ENCODE data around the gene YRDC.
"Not testable (repeated sequence)": the region's sequence is repeated elsewhere in the genome, so short reads cannot be mapped to it uniquely, and the experiment has no call there.

Gene YRDC

DNA sequence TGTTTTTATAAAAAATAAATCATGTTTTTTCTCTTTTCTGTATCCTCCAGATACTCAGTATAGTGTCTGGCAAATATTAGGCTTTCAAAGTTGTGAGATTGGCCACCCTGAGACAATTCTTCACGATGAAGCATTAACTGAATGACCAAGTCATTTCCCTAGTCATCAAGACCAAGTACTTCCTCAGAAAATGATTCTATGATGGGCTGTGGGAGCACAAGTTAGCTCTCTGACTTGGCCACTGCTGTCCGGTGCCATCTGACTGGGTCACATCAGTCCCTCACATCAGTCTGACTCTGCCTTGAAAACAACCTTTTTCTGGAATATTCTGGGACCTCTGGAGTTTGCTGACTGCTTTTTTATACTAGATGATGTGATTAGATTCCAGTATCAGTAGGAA lies 13.5 kb upstream of the YRDC start:
- no peak for DNase-seq

DNA sequence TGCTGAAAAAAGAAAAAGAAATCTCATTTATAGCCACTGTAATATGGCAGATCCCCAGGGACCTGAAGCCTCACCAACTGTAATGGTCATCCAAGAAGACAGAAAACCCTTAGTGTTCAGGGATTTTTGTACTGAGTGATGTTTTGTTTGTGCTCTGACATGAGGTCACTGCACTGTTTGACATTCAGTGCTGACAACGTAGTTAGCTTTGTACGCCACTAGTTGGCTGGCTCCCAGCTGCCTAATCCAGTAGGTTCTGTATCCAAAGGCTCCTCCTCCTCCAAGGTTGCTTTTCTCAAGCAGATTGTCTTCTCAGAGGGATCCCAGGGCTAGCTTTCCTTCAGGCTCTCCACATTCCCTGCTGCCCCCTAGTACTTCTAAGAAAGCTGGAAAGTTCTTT lies 9.5 kb upstream of the YRDC start:
- no peak for DNase-seq

DNA sequence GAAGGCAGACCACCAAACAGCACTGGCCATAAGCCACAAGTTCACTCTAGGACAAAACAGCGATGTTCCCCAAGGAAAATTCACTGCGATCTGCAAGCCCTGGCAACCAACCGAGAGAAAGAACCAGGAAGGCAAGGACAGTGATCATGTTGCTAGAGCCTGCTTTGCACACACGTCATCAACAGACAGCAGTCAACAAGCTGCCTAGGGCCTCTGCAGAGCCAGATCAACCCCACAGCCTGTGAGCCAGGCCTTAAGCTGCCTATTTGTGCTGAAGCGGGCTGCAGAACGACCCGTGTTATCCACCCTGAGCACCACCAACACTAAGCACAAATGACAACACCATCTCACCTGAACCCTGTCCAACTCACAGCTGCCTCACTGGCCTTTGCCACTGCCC lies 6.2 kb upstream of the YRDC start:
- DNase-seq, result no peak

DNA sequence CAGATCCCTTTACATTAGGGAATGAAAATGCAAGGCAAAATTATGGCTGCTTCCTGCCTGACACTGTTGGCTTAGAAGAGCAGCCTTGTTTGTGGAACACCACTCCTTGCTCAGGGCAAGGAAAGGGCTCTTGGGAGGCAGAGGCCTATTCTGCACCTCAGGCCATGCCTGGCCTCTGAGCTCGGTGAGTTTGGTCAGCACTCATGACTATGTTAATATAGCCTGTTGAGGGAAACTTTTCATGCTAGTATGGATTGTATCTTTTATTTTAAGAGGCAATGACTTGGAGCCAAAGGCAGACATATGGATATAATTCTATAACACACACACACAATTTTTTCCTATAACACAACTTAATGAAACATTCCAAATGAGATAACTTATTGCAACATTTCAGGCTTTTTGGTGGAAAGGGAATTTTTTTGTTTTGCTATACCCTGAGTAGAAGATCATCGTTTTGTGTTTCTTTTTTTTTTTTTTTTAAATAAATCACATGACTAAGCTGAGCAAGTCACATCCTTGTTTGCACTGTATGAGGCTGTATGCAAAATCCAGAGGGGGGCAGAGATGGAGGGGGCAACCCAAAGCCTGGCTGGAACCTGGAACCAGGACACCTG lies 5.6 kb upstream of the YRDC start:
- no peak for DNase-seq

DNA sequence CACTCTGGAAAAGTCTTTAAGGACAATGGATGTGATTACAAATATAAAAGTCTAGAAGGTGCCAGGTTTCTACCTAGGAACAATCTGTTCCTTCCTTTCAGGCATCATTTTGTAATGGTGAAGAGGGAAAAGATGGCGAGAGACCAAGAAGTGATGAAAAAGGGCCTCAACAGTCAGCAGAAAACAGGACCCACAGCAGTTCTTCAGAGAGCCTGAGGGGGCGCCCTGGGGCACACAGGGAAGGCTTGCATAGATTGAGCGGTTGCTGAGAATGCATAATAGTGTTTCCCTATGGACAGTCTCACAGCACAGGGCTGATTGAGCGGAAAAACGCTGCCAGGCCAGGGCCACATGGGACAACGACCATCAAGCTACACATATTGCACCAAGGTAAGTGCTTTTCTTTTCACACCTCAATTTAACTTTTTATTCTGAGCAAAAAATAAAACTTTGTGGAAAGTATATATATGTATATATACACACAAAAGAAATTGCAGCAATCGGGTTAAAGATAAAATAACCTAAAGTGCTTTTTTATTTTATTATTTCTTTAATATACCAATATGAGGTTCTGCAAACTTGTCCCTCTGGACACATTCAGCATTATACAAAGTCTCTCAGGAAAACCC lies 3.1 kb upstream of the YRDC start:
- DNase-seq, result peak; percentile 69

DNA sequence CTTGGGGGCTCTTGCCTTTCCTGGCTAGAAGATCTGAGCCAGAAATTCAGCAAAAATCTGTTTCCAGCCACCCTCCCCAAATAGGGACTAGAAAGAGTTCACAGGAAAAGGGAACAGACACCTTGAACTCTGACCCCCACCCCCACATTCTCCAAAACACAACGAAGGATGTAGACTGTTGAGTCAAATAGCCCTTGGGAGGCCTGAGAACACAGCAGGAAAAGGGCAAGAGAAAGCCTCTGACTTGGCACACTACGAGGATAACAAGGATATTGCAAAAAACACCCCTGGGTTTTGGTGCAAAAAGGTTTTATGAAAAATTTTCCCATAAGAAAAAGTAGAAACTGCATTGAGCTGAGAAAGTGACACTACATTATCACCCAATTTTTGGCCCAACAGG lies 1.9 kb upstream of the YRDC start:
- no peak for DNase-seq

DNA sequence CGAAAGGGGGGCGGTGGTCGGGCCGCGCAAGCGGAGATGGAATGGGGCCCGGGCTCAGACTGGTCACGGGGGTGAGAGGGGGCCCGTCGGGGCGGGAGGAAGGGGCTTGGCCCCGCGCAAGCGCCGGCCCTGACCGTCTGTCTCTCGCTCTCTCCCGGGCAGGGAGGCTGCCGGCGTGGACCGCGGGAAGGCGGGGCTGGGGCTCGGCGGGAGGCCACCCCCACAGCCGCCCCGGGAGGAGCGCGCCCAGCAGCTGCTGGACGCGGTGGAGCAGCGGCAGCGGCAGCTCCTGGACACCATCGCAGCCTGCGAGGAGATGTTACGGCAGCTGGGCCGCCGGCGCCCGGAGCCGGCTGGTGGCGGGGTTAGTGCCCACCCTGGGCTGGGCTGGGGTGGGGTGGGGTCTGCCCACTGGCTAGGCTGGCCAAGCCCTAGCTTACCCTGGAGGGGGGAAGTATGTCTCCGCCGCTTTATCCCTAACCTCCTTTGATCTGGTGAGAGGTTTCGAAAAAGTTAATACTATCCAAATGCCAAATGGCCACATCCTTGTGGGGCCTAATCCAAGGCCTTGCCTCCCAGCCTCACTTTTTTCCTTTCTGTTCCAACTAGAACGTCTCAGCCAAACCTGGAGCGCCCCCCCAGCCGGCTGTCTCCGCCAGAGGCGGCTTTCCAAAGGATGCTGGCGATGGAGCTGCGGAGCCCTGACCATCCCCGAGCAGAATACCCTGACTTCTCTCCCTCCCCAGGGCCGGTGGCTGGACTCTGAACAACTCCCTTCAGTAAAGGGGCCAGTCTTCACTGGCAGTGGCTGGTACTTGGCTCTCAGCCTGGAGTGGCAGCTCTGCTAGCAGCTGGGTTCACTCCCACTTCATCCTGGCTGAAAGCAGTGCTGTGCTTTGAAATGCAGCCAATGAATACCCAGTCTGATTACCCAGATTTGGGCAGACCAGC lies 636 bp upstream of the YRDC start:
- DNase-seq, result no peak

DNA sequence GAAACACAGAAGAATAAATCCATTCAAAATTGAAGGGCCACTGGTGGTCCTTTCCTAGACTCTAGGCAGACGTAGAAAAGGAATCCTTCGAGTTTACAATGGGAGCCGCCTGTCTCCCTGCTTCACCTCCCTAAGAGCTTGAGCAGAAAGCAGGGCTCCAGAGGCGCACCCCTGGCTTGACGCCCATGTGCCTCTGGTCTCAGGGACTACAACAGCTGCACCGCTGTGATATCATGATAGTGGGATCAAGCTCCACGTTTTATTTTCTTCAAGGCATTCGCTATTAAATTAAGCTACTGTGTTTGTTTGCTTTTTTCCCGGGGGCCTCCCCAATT lies 821 bp downstream of the YRDC start:
- no peak for DNase-seq

DNA sequence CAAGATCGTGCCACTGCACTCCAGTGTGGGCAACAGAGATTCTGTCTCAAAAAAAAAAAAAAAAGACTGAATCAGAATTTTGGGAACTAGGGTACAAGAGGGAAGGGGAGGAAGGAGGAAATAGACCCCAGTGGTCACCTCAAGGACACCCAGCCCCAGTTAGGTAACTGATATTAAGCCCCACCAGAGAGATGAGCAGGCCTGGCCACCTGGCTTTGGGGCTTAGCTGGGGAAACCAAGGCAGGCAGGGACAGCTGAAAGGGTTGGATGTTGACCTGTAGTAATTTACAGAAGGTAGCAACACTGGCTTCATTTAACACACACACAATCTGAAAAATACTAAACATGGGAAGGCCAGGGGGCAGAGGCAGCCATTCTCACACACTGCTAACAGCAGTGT lies 5.6 kb downstream of the YRDC start:
- DNase-seq, result no peak

DNA sequence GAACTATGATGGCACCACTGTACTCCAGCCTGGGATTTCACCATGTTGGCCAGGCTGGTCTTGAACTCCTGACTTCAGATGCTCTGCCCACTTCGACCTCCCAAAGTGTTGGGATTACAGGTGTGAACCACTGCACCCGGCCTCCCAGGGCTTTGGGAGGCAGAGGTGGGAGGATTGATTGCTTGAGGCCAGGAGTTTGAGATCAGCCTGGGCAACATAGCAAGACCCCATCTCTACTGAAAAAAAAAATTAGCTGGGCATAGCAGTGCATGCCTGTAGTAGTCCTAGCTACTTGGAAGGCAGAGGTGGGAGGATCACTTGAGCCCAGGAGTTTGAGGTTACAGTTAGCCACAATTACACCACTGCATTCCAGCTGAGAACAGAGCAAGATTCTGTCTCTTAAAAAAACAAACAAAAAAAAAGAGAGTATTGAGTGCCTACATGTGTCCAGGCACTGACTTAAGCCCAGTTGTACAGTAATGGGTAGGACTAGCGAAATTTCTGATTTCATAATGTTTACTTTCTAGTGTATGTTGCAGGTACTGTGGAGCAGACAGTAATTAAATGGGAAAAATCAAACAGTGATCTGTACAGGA lies 10.2 kb downstream of the YRDC start:
- no peak for DNase-seq

DNA sequence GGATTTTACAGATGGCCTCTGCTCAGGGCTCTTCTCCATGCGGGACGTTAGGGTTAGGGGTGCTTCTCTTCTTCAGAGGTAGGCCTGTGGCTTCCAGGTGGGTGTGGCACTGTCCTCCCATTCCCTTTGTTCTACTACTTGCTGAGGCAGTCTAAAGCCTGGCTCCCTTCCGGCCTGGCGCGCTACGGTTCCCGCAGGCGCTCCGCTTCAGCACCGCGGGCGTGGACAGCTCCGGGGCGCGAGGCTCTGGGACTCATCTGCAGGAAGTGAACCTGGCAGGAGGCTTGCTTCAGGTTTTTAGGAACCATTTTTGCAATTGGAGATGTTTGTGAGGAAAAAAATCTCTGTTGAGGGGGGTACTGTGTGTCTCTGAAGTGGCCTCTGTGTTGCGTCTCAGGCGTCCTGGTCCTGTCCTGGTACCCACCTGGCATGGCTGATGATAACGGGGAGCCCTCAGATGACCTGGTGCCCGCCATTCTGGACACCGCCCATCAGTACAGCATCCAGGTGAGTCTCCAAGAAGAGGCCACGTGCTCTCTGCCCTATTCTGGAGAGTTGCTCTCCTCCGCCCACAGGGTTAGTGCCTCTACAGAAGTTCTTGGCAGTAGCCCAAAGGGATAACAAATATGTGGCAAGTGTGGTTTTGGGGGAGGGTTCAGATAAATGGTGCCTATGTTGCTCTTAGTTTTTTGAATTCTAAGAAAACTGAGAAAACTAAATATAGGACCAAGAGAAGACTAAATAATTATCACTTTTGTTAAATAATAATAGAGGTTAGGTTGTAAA lies 12.5 kb downstream of the YRDC start:
- peak; percentile 41 for DNase-seq

DNA sequence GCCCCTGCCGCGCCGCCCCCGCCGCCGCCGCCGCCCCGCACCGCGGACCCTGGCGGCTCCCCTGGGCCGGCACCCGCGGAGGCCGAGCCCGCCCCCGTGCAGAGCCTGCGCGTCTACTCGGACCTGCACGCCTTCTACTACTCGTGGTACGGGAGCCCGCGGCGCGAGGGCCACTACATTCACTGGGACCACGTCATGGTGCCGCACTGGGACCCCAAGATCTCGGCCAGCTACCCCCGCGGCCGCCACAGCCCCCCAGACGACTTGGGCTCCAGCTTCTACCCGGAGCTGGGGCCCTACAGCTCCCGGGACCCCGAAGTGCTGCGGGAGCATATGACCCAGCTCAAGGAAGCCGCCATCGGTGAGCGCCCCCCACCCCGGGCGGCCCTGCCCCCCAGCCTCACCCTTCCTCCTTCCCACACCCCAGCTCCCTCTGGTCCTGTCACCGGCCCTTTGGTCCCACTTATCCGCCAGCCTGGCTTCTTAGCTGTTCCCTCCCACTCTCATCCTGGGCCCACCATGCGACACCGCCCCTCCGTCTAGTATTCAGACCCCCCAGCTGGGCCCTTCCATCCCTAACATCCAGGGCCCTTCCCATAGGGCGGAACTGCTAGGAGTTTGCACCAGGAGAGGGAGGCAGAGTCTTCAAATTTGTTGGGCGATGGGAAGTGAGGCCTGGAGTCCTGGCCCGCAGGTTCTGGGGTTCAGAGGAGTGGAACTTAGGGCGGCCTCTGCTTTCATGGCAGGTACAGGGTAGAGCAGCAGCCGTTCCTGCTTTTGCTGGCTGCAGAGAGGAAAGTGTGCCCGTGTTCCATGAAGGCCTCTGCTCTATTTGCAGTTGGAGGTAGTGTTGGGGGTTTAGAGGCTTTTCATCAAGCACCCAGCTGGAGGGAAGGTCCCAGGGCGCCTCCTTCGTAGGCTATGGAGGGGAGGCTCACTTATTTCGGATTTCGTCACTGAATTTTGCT lies 13.4 kb downstream of the YRDC start:
- DNase-seq, result no peak

DNA sequence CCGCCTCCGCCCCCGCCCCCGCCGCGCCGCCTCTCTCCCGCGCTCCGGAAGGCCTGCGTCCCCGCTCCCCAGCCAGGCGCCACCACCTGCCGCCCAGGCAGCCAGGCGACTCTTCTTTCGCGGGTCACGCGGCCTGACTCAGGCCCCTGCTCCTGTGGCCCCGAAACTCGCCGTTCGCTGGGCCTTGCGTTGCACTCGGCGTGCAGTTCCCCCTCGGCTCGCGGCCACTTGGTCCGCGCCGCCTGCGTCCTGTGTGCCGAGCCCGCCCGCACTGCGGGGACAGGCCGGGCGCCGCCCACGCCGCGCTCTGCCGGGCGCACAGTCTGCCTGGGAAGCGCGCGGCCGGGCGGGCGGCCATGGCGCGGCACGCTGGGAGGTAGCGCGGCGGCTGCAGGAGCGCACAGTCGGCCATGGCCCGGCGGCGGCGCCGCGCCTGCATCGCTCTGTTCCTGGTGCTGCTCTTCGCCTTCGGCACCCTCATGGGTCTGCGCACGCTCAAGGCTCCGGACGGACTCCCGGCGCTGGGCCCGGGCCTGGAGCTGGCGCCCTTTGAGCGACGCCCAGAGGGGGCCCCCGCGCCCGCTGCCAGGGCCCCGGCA lies 14.1 kb downstream of the YRDC start, which contains the start of gene MANEAL:
TSS of gene MANEAL (plus strand) at position 75 of the 599 bp plus-strand sequence. CDS start at position 411, 336 bp downstream.
- DNase-seq, result peak; percentile 19

DNA sequence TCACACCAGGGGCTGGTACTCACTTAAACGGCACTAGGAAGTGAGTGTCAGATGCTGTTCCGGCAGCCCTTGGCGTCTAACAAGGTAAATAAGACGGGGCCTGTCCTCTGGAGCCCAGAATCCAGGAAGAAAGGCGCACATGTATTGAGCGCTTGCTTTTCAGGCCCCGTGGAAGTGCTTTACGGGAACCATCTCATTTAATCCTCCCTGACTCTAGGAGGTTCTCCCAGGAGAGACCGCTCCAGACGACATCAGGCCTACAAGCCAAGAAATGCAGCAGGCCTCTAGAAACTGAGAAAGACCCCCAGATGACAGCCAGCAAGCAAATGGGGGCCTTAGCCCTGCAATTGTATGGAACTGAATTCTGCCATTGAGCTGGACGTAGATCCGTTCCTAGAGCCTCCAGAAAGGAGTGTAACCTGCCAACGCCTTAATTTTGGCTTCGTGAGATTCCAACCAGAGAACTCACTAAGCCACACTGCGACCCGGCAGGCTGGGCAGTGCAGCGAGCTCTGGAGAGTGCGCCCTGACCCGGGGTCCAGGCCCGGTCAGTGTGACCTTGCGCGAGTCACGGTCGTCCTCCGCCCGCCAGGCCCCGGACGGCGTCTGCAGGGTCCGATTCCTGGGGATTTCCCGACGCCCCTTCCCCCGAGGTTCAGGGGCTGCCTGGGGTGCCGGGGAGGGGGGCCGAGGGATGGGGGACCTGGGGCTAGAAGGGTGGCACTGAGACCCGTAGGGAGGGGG lies 14.9 kb downstream of the YRDC start:
- no peak for DNase-seq

DNA sequence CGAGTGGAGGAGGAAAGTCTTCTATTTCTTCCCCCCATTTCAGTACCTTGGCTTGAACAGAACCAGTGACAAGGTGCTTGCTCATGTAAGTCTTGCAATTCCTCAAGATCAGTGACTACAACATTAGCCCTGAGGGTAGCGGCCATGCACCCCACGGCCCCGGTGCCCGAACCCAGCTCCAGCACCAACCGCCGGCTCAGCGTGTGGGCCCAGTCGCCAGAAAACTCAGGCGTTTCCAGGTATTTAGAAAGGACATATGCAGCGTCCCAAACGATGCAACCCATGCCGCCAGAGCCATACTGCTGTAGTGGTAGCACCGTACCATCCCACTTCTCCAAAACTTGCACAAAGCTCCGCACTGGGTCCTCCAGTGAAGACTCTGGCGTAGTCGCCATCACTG lies 25.5 kb downstream of the YRDC start:
- DNase-seq, result no peak

DNA sequence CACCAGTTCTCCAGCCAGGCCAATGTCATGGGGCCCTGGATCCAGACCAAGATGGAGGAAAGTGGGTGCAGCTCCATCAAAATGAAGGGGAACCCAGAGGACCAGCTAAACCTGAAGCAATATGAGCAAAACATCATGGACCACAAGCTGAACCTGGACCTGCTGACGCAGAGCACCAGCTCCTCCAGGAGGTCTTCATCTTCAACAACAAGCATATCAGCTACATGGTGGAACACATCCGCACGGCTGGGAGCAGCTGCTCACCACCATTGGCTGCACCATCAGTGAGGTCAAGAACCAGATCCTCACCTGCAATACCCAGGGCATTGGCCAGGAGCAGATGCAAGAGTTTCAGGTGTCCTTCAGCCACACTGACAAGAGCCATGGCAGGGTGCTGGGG lies 29.4 kb downstream of the YRDC start:
- no peak for DNase-seq

DNA sequence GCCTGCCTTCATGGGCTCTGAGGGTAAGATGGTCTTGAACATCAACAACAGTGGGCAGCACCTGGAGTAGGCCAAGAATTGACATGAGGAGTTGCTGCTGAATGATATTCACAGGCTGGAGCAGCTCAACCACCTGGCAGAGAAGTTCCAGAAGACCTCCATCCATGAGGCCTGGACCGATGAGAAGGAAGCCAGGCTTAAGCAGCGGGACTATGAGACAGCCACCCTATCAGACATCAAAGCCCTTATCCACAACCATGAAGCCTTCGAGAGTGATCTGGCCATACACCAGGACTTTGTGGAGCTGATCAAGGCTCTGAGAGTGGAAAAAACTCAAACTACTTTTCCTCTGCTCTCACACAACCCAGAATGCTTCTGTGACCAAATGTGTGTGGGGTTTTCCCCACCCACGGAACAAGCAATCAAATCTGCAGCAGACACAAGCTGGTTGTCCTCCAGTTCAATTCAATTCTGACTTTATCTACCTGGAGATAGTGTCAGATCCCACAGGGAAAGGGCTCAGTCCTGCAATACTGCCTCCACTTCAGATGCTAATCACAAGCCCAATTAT lies 31.0 kb downstream of the YRDC start:
- no peak for DNase-seq

DNA sequence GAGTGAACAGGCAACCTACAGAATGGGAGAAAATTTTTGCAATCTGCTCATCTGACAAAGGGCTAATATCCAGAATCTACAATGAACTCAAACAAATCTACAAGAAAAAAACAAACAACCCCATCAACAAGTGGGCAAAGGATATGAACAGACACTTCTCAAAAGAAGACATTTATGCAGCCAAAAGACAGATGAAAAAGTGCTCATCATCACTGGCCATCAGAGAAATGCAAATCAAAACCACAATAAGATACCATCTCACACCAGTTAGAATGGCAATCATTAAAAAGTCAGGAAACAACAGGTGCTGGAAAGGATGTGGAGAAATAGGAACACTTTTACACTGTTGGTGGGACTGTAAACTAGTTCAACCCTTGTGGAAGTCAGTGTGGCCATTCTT lies 36.6 kb downstream of the YRDC start:
- not testable (repeated sequence) for DNase-seq

DNA sequence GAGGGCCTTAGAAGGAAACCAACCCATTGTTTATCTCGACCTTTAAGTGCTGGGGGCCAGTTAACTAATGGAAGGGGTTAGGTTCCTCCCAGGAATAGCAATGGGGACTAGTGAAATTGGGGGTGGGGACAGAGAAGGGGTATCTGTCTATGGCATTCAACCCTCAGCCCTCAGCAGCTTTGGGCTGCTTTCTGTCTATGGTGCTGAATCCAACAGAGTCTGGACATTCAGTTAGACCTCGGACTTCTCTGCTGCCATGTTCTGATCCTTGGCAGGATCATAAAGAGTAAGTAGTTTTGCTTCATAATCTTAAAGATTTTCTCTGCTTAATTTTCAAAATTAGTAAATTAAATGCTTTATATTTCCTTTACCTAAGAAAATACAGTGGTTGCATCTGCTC lies 40.5 kb downstream of the YRDC start:
- no peak for DNase-seq
